HepG2 (cell line): ENCODE results near the gene CEBPG. TPM values are rescaled to one million over a fixed set of nuclear protein-coding genes. Genes with fewer than 3 reads are reported as not detected.

Experiments
- AHR ChIP-seq: IDR thresholded peaks from 2 replicates; pipeline ENCODE4 v1.6.1; 2018; ENCODE audit warnings: missing genetic modification reagents, missing compliant biosample characterization
- BCL6 ChIP-seq: IDR thresholded peaks from 2 replicates; pipeline ENCODE4 v1.6.1; 2016; ENCODE audit warnings: missing genetic modification reagents, missing compliant biosample characterization
- GTF2F1 ChIP-seq: fragments of 150-350 bp; IDR thresholded peaks from 2 replicates; pipeline ENCODE4 v1.6.1; 2014; ENCODE audit warnings: low read length
- MTERF4 ChIP-seq: sonication (generic); formaldehyde crosslinking; IDR thresholded peaks from 2 replicates; pipeline ENCODE4 v1.8.0; 2023; ENCODE audit warnings: mild to moderate bottlenecking, missing genetic modification reagents
- ONECUT2 ChIP-seq: sonication (generic); formaldehyde crosslinking; IDR thresholded peaks from 2 replicates; pipeline ENCODE4 v1.4.0; 2020; ENCODE audit warnings: missing genetic modification reagents
- PCBP1 ChIP-seq: fragments of 200-400 bp; formaldehyde crosslinking; IDR thresholded peaks from 2 replicates; pipeline ENCODE4 v1.6.1; 2017; ENCODE audit warnings: mild to moderate bottlenecking, low read depth, low read length, borderline replicate concordance
- PRDM4 ChIP-seq: sonication (generic); formaldehyde crosslinking; IDR thresholded peaks from 2 replicates; pipeline ENCODE4 v1.9.0; 2021; ENCODE audit warnings: missing genetic modification reagents, borderline replicate concordance
- TBX2 ChIP-seq: sonication (generic); formaldehyde crosslinking; IDR thresholded peaks from 2 replicates; pipeline ENCODE4 v1.5.0; 2020; ENCODE audit warnings: missing genetic modification reagents, mild to moderate bottlenecking, borderline replicate concordance
- YY1 ChIP-seq: IDR thresholded peaks from 2 replicates; pipeline ENCODE4 v1.6.1; 2011; ENCODE audit warnings: low read length, low read depth, moderate library complexity, mild to moderate bottlenecking; ENCODE audit not compliant: insufficient read depth, insufficient replicate concordance
- ZFP62 ChIP-seq: sonication (generic); formaldehyde crosslinking; IDR thresholded peaks from 2 replicates; pipeline ENCODE4 v1.4.0; 2020; ENCODE audit warnings: missing genetic modification reagents
- ZNF337 ChIP-seq: sonication (generic); formaldehyde crosslinking; IDR thresholded peaks from 2 replicates; pipeline ENCODE4 v1.5.1; 2020; ENCODE audit warnings: missing genetic modification reagents, low read depth, mild to moderate bottlenecking, borderline replicate concordance
- ZNF558 ChIP-seq: sonication (generic); formaldehyde crosslinking; IDR thresholded peaks from 2 replicates; pipeline ENCODE4 v1.9.0; 2022; ENCODE audit warnings: mild to moderate bottlenecking, missing genetic modification reagents, borderline replicate concordance
- ZNF564 ChIP-seq: sonication (generic); formaldehyde crosslinking; IDR thresholded peaks from 2 replicates; pipeline ENCODE4 v1.8.1; 2023; ENCODE audit warnings: mild to moderate bottlenecking, missing genetic modification reagents
- ZNF720 ChIP-seq: sonication (generic); formaldehyde crosslinking; IDR thresholded peaks from 2 replicates; pipeline ENCODE4 v1.4.0; 2020; ENCODE audit warnings: missing genetic modification reagents
- ZNF770 ChIP-seq: sonication (generic); formaldehyde crosslinking; IDR thresholded peaks from 2 replicates; pipeline ENCODE4 v1.5.0; 2020; ENCODE audit warnings: mild to moderate bottlenecking, missing genetic modification reagents
- ZNF775 ChIP-seq: sonication (generic); formaldehyde crosslinking; IDR thresholded peaks from 2 replicates; pipeline ENCODE4 v1.4.0; 2020; ENCODE audit warnings: missing genetic modification reagents, mild to moderate bottlenecking, moderate library complexity, borderline replicate concordance
- polyA plus RNA-seq, 8 experiments: library from polyadenylated mRNA; depleted of rRNA in 3 of 8; stranded (reverse) in 7 of 8; unstranded in 1 of 8; fragments of >200 nt; fragmentation: Illumina TruSeq in 4 of 8; extraction: Trizol in 4 of 8; gene quantifications; 2 replicates each; pipeline versions ENCODE4 v1.2.1 to v1.2.3, GENCODE V29; 2011 to 2016; ENCODE audit warnings: low read depth in 4 of 8, missing spikeins in 1 of 8, mixed read lengths in 1 of 8; ENCODE audit not compliant: insufficient read depth in 1 of 8
- total RNA-seq, 5 experiments: library from RNA; depleted of rRNA; stranded (reverse); fragments of >200 nt; fragmentation: Illumina TruSeq; extraction: Trizol; gene quantifications; 2 replicates each; pipeline ENCODE4 v1.2.3, GENCODE V29; 2016; ENCODE audit warnings: low read depth in 1 of 5
- TF ChIP-seq, protein P1 (sequence below): sonication (generic); formaldehyde crosslinking; IDR thresholded peaks from 2 replicates; pipeline ENCODE4 v1.9.0; 2021; ENCODE audit warnings: missing genetic modification reagents, borderline replicate concordance
- TF ChIP-seq, protein P2 (sequence below): sonication (generic); formaldehyde crosslinking; IDR thresholded peaks from 2 replicates; pipeline ENCODE4 v1.5.0; 2020; ENCODE audit warnings: missing genetic modification reagents, mild to moderate bottlenecking, borderline replicate concordance

The CEBPG gene
- total and polyA plus RNA-seq, 2 of the 13 experiments (the other 11 are each of a cell fraction or from before 2014, with no cell fraction given): 25.7 to 34.3 TPM

GRCh38 chr19:33403221-33403972 lies 29.9 kb downstream of the CEBPG start (continued):
- no peak for TF ChIP-seq YY1
- no peak for TF ChIP-seq ZFP62 (CRISPR knock-in tag)
- 0 out of 2 replicates have a peak, but pooled peaks have one; percentile 46 for TF ChIP-seq ZNF720
- TF ChIP-seq PCBP1: no peak
- TF ChIP-seq ZNF770 (CRISPR knock-in tag): peak; percentile 86
- TF ChIP-seq, protein P1, sequence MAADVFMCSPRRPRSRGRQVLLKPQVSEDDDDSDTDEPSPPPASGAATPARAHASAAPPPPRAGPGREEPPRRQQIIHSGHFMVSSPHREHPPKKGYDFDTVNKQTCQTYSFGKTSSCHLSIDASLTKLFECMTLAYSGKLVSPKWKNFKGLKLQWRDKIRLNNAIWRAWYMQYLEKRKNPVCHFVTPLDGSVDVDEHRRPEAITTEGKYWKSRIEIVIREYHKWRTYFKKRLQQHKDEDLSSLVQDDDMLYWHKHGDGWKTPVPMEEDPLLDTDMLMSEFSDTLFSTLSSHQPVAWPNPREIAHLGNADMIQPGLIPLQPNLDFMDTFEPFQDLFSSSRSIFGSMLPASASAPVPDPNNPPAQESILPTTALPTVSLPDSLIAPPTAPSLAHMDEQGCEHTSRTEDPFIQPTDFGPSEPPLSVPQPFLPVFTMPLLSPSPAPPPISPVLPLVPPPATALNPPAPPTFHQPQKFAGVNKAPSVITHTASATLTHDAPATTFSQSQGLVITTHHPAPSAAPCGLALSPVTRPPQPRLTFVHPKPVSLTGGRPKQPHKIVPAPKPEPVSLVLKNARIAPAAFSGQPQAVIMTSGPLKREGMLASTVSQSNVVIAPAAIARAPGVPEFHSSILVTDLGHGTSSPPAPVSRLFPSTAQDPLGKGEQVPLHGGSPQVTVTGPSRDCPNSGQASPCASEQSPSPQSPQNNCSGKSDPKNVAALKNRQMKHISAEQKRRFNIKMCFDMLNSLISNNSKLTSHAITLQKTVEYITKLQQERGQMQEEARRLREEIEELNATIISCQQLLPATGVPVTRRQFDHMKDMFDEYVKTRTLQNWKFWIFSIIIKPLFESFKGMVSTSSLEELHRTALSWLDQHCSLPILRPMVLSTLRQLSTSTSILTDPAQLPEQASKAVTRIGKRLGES (CRISPR knock-in tag): peak; percentile 97
- peak; percentile 87; the same call in 1 of the 2 replicates for TF ChIP-seq ZNF564 (CRISPR knock-in tag)
- TF ChIP-seq ZNF775: no peak; the same call in 1 of the 2 replicates
- TF ChIP-seq, protein P2, sequence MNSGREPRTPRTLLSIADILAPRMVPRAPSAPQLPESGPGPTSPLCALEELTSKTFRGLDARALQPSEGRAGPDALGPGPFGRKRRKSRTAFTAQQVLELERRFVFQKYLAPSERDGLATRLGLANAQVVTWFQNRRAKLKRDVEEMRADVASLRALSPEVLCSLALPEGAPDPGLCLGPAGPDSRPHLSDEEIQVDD (CRISPR knock-in tag): peak; percentile 90; the same call in 1 of the 2 replicates
- TF ChIP-seq TBX2: peak; percentile 98
- TF ChIP-seq AHR (CRISPR knock-in tag): no peak
- TF ChIP-seq PRDM4 (CRISPR knock-in tag): no peak
- TF ChIP-seq MTERF4 (CRISPR knock-in tag): peak; percentile 95
- no peak for TF ChIP-seq GTF2F1
- TF ChIP-seq ZNF558 (CRISPR knock-in tag): peak; percentile 99
- TF ChIP-seq BCL6 (CRISPR knock-in tag): peak; percentile 87
- peak; percentile 78; the same call in 1 of the 2 replicates for TF ChIP-seq ONECUT2
- peak; percentile 96; the same call in 1 of the 2 replicates for TF ChIP-seq ZNF337 (CRISPR knock-in tag)
